Esophagus muscularis mucosa (tissue), 3 donors: ENCODE results near the gene QRICH2.

Source experiments
- POLR2A ChIP-seq: fragments of 450-650 bp; IDR thresholded peaks from one replicate; pipeline ENCODE4 v1.6.1; 2017; ENCODE audit warnings: antibody characterized with exemption, moderate library complexity, mild to moderate bottlenecking, low read depth
- TF ChIP-seq, protein P1 (sequence below), 3 experiments: fragments of 200-600 bp in 2 of 3; fragments of 450-650 bp in 1 of 3; sonication (generic) in 2 of 3; IDR thresholded peaks; one replicate each; pipeline ENCODE4 v1.5.1; 2017 to 2019; ENCODE audit warnings: antibody characterized with exemption in 3 of 3, mild to moderate bottlenecking in 2 of 3, moderate library complexity in 1 of 3

GRCh38 chr17:76273445-76274111 is 34.5 kb downstream of the QRICH2 start:
- no peak for TF ChIP-seq POLR2A
- TF ChIP-seq, protein P1, sequence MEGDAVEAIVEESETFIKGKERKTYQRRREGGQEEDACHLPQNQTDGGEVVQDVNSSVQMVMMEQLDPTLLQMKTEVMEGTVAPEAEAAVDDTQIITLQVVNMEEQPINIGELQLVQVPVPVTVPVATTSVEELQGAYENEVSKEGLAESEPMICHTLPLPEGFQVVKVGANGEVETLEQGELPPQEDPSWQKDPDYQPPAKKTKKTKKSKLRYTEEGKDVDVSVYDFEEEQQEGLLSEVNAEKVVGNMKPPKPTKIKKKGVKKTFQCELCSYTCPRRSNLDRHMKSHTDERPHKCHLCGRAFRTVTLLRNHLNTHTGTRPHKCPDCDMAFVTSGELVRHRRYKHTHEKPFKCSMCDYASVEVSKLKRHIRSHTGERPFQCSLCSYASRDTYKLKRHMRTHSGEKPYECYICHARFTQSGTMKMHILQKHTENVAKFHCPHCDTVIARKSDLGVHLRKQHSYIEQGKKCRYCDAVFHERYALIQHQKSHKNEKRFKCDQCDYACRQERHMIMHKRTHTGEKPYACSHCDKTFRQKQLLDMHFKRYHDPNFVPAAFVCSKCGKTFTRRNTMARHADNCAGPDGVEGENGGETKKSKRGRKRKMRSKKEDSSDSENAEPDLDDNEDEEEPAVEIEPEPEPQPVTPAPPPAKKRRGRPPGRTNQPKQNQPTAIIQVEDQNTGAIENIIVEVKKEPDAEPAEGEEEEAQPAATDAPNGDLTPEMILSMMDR (IDR thresholded peaks at IDR 0.05): no peak
